PC-9 (cell line): Measurements from ENCODE around the gene FBN1.

Source experiments
- EZH2 ChIP-seq: fragments of 200-600 bp; sonication (generic); IDR thresholded peaks from 2 replicates; pipeline ENCODE4 v1.8.0; 2017; ENCODE audit warnings: antibody characterized with exemption, low read depth
- TF ChIP-seq, protein P1 (sequence below): fragments of 200-600 bp; sonication (generic); conservative IDR thresholded peaks from 2 replicates; pipeline ENCODE4 v1.6.1; 2017; ENCODE audit warnings: mixed run types, antibody characterized with exemption, mild to moderate bottlenecking, moderate library complexity

DNA sequence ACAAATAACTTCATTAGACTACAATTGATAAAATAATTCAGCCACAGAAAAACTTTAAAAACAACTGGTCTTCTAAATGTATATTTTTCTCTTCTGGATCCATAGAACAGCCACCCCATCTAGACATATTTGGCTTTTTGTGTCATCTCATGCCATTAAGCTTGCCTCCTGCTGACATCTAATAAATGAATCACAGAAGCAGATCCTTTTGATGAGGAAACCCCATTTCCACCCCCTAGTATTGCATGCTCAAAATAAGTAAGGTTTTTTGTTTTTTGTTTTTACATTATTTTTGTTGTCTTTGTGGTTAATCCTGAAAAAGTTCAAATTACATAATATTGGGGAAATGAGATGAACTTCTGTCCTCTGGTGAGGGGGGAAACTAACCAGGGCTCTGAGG lies 219.5 kb downstream of the FBN1 start:
- TF ChIP-seq, protein P1, sequence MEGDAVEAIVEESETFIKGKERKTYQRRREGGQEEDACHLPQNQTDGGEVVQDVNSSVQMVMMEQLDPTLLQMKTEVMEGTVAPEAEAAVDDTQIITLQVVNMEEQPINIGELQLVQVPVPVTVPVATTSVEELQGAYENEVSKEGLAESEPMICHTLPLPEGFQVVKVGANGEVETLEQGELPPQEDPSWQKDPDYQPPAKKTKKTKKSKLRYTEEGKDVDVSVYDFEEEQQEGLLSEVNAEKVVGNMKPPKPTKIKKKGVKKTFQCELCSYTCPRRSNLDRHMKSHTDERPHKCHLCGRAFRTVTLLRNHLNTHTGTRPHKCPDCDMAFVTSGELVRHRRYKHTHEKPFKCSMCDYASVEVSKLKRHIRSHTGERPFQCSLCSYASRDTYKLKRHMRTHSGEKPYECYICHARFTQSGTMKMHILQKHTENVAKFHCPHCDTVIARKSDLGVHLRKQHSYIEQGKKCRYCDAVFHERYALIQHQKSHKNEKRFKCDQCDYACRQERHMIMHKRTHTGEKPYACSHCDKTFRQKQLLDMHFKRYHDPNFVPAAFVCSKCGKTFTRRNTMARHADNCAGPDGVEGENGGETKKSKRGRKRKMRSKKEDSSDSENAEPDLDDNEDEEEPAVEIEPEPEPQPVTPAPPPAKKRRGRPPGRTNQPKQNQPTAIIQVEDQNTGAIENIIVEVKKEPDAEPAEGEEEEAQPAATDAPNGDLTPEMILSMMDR: no peak
- no peak for TF ChIP-seq EZH2
